ENCODE results near the gene DTD1. TPM values are rescaled to one million over a fixed set of nuclear protein-coding genes. Genes with fewer than 3 reads are reported as not detected.

DTD1 gene
- total RNA-seq, 1 donor from 2014 or later, result 38.1 TPM

GRCh38 chr20:18676396-18676795 is 88.5 kb downstream of the DTD1 start:
- Histone ChIP-seq H3K27me3 (ENCODE audit: insufficient read depth, low read length) (no peaks in the 10 kb centered on the region), H3K27ac (ENCODE audit: low read depth, low read length) (no peak overlapping the region), H3K4me1 (ENCODE audit: insufficient read depth, low read length) (no peaks in the 10 kb centered on the region), H3K9ac (ENCODE audit: low read length) (no peak overlapping the region), H3K9me3 (ENCODE audit: insufficient read depth, low read depth, low read length) (no peaks in the 10 kb centered on the region), H3K79me2 (ENCODE audit: insufficient read depth, low read length) (no peaks in the 10 kb centered on the region), H3K36me3 (ENCODE audit: insufficient read depth, low read length) (no peaks in the 10 kb centered on the region), H4K20me1 (ENCODE audit: insufficient read depth, low read length) (no peaks in the 10 kb centered on the region), H3K4me3 (ENCODE audit: insufficient read depth, low read depth, low read length) (no peak overlapping the region), H3K4me2 (ENCODE audit: low read length) (no peak overlapping the region), H2AFZ (ENCODE audit: low read depth, low read length) (no peak overlapping the region)
- FAIRE-seq (no peak), DNase-seq (ENCODE audit: low read depth) (no peak)
- Mint-ChIP-seq H3K4me1 (ENCODE audit: low read depth, unreplicated experiment) (peaks cover 2% of the 10 kb centered on the region), H3K27ac (ENCODE audit: unreplicated experiment) (no peak overlapping the region), H3K9me3 (ENCODE audit: unreplicated experiment) (no peaks in the 10 kb centered on the region), H3K27me3 (ENCODE audit: low read depth, unreplicated experiment) (no peaks in the 10 kb centered on the region), H3K4me3 (ENCODE audit: unreplicated experiment) (no peak overlapping the region), H3K36me3 (ENCODE audit: low read depth, unreplicated experiment) (peaks cover 2% of the 10 kb centered on the region)
- TF ChIP-seq CTCF (IDR thresholded peaks at IDR 0.05; ENCODE audit: insufficient read depth, low read depth, low read length), result no peak
- no peak for TF ChIP-seq EZH2 (IDR thresholded peaks at IDR 0.05; ENCODE audit: insufficient read depth, low read length)

GRCh38 chr20:18677126-18677525 is 89.3 kb downstream of the DTD1 start:
- H3K27me3 ChIP-seq (ENCODE audit: insufficient read depth, low read length), result no peaks in the 10 kb centered on the region
- Mint-ChIP-seq H3K9me3 (ENCODE audit: unreplicated experiment) (no peaks in the 10 kb centered on the region), H3K4me1 (ENCODE audit: low read depth, unreplicated experiment) (peaks cover 2% of the 10 kb centered on the region), H3K27ac (ENCODE audit: unreplicated experiment) (no peak overlapping the region), H3K27me3 (ENCODE audit: low read depth, unreplicated experiment) (no peaks in the 10 kb centered on the region), H3K4me3 (ENCODE audit: unreplicated experiment) (no peak overlapping the region), H3K36me3 (ENCODE audit: low read depth, unreplicated experiment) (peaks cover 2% of the 10 kb centered on the region)
- no peaks in the 10 kb centered on the region for H3K9me3 ChIP-seq (ENCODE audit: insufficient read depth, low read depth, low read length)
- no peaks in the 10 kb centered on the region for H3K4me1 ChIP-seq (ENCODE audit: insufficient read depth, low read length)
- no peak overlapping the region for H3K27ac ChIP-seq (ENCODE audit: low read depth, low read length)
- H4K20me1 ChIP-seq (ENCODE audit: insufficient read depth, low read length), result no peaks in the 10 kb centered on the region
- no peak overlapping the region for H3K4me3 ChIP-seq (ENCODE audit: insufficient read depth, low read depth, low read length)
- no peak overlapping the region for H2AFZ ChIP-seq (ENCODE audit: low read depth, low read length)
- H3K36me3 ChIP-seq (ENCODE audit: insufficient read depth, low read length), result no peaks in the 10 kb centered on the region
- no peak overlapping the region for H3K9ac ChIP-seq (ENCODE audit: low read length)
- H3K4me2 ChIP-seq (ENCODE audit: low read length), result no peak overlapping the region
- H3K79me2 ChIP-seq (ENCODE audit: insufficient read depth, low read length), result no peaks in the 10 kb centered on the region
- TF ChIP-seq CTCF (IDR thresholded peaks at IDR 0.05; ENCODE audit: insufficient read depth, low read depth, low read length) (no peak), EZH2 (IDR thresholded peaks at IDR 0.05; ENCODE audit: insufficient read depth, low read length) (no peak)
- DNase-seq (ENCODE audit: low read depth) (no peak), FAIRE-seq (no peak)

DNA sequence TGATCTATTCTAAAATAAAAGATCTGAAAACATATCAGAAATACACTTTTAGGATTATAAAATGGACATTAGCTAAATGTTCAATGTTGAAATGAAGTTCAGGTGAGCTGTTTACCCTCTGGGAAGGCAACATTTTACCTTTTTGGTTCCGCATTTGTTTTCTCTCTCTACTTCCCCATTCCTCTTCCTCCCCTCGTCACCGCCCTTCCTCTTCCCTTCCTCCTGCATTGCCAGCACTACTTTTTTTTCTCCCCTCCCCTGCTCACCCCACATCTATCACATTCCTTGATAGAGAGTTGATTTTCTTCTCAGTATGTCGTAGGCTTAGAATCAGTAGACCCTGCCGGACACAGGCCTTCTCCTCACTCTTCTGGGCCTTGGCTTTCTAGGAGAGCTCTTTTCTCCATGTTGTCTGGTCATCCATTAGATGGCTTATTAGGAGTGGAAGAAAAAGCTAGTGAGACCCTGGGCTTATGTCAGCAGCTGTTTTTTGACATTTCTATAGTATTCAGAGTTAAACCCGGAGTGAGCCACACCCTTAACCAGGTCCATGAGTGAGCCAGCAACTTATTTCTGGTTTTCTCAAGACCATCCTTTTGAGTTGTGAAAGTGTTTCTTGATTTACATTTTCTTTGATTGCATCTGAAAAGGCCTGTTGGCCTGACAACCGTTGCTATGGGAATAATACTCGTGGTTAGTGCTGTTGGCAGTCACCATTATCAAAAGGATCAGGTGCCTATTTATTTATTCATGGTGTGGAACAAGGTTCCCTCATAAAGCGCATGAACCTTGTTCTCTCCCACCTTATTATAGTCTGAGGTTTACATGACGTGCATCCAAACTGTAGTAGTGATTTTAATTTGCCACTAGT is 90.9 kb downstream of the DTD1 start:
- Histone ChIP-seq H3K9me3 (ENCODE audit: insufficient read depth, low read depth, low read length) (no peaks in the 10 kb centered on the region), H3K4me1 (ENCODE audit: insufficient read depth, low read length) (no peaks in the 10 kb centered on the region), H3K9ac (ENCODE audit: low read length) (no peak overlapping the region), H3K36me3 (ENCODE audit: insufficient read depth, low read length) (no peaks in the 10 kb centered on the region), H3K79me2 (ENCODE audit: insufficient read depth, low read length) (no peaks in the 10 kb centered on the region), H3K4me2 (ENCODE audit: low read length) (no peak overlapping the region), H3K27ac (ENCODE audit: low read depth, low read length) (no peak overlapping the region), H4K20me1 (ENCODE audit: insufficient read depth, low read length) (peaks cover 6% of the 10 kb centered on the region), H3K4me3 (ENCODE audit: insufficient read depth, low read depth, low read length) (no peak overlapping the region), H2AFZ (ENCODE audit: low read depth, low read length) (no peak overlapping the region), H3K27me3 (ENCODE audit: insufficient read depth, low read length) (no peaks in the 10 kb centered on the region)
- peaks cover 2% of the 10 kb centered on the region for H3K4me1 Mint-ChIP-seq (ENCODE audit: low read depth, unreplicated experiment)
- H3K4me3 Mint-ChIP-seq (ENCODE audit: unreplicated experiment), result peak overlapping the region; percentile 25
- peaks cover 2% of the 10 kb centered on the region for H3K36me3 Mint-ChIP-seq (ENCODE audit: low read depth, unreplicated experiment)
- H3K9me3 Mint-ChIP-seq (ENCODE audit: unreplicated experiment), result no peaks in the 10 kb centered on the region
- no peaks in the 10 kb centered on the region for H3K27me3 Mint-ChIP-seq (ENCODE audit: low read depth, unreplicated experiment)
- no peak overlapping the region for H3K27ac Mint-ChIP-seq (ENCODE audit: unreplicated experiment)
- TF ChIP-seq CTCF (IDR thresholded peaks at IDR 0.05; ENCODE audit: insufficient read depth, low read depth, low read length), result no peak
- TF ChIP-seq EZH2 (IDR thresholded peaks at IDR 0.05; ENCODE audit: insufficient read depth, low read length), result no peak
- DNase-seq (ENCODE audit: low read depth), result peak; percentile 33
- no peak for FAIRE-seq

All from astrocyte (in vitro differentiated cells and primary cell).